ENCODE results near the gene SLC17A3.

Gene SLC17A3

GRCh38 chr6:25899580-25900408 is 25.8 kb upstream of the SLC17A3 start:
- H3K4me3 ChIP-seq (ENCODE audit: low read length) = no peak overlapping the region
- no peak for DNase-seq (ENCODE audit: low read depth)
- TF ChIP-seq CTCF (IDR thresholded peaks at IDR 0.05; ENCODE audit: insufficient read depth, low read depth, low read length, missing control alignments) = no peak

GRCh38 chr6:25899123-25899522 is 25.1 kb upstream of the SLC17A3 start:
- H3K4me3 ChIP-seq (ENCODE audit: low read length) = no peak overlapping the region
- peak; percentile 30 for DNase-seq (ENCODE audit: low read depth)
- no peak for TF ChIP-seq CTCF (IDR thresholded peaks at IDR 0.05; ENCODE audit: insufficient read depth, low read depth, low read length, missing control alignments)

- no peak for DNase-seq (ENCODE audit: low read depth)
- H3K4me3 ChIP-seq (ENCODE audit: low read length) = no peak overlapping the region
- TF ChIP-seq CTCF (IDR thresholded peaks at IDR 0.05; ENCODE audit: insufficient read depth, low read depth, low read length, missing control alignments) = no peak
Observed at GRCh38 chr6:25898289-25898977, 24.4 kb upstream of the SLC17A3 start.

- no peak for DNase-seq (ENCODE audit: low read depth)
- no peak for TF ChIP-seq CTCF (IDR thresholded peaks at IDR 0.05; ENCODE audit: insufficient read depth, low read depth, low read length, missing control alignments)
- H3K4me3 ChIP-seq (ENCODE audit: low read length) = no peak overlapping the region
Observed at GRCh38 chr6:25896252-25896651, 22.2 kb upstream of the SLC17A3 start.

- no peak for TF ChIP-seq CTCF (IDR thresholded peaks at IDR 0.05; ENCODE audit: insufficient read depth, low read depth, low read length, missing control alignments)
- no peak overlapping the region for H3K4me3 ChIP-seq (ENCODE audit: low read length)
- no peak for DNase-seq (ENCODE audit: low read depth)
Observed at GRCh38 chr6:25895771-25896170, 21.7 kb upstream of the SLC17A3 start.

- TF ChIP-seq CTCF (IDR thresholded peaks at IDR 0.05; ENCODE audit: insufficient read depth, low read depth, low read length, missing control alignments) = no peak
- no peak overlapping the region for H3K4me3 ChIP-seq (ENCODE audit: low read length)
- no peak for DNase-seq (ENCODE audit: low read depth)
Observed at GRCh38 chr6:25893778-25894177, 19.7 kb upstream of the SLC17A3 start.

Measured in epithelial cell of esophagus (primary cell).